GM12878 (cell line): ENCODE measurements around the gene GON7. TPM values are rescaled to one million over a fixed set of nuclear protein-coding genes. Genes with fewer than 3 reads are reported as not detected.
A peak's percentile ranks its signal among the peaks of the same experiment; 100 is the strongest.
"Not testable (repeated sequence)": the region's sequence is repeated elsewhere in the genome, so short reads cannot be mapped to it uniquely, and the experiment has no call there.

Source experiments
- ATAC-seq: fragments of 200-7000 bp; cut with Tn5 transposase; 3 replicates; pipeline ENCODE4 v1.9.1; 2020; ENCODE audit warnings: mild to moderate bottlenecking, moderate library complexity
- BruUV-seq: library from RNA; stranded (reverse); fragments of 400-500 nt; replicated peaks from 2 replicates; lab custom pipeline; 2021; lab: Mats Ljungman, UMichigan
- CTCF ChIA-PET: fragments of 300-600 bp; sonication (Branson Sonifier 250); formaldehyde crosslinking; extraction: SDS; loops from one replicate; lab custom pipeline; 2021; ENCODE audit warnings: inconsistent platforms; lab: Yijun Ruan, JAX
- POLR2A ChIA-PET: fragments of 350-600 bp; formaldehyde crosslinking; extraction: SDS; loops from one replicate; lab custom pipeline; 2021; ENCODE audit warnings: inconsistent platforms; lab: Charles Lee
- RAD21 ChIA-PET: fragments of 300-600 bp; sonication (Branson Sonifier 250); formaldehyde crosslinking; loops from one replicate; lab custom pipeline; 2023; ENCODE audit warnings: antibody characterized with exemption; ENCODE audit not compliant: unreplicated experiment; lab: Charles Lee
- SMC1A ChIA-PET: fragments of 300-600 bp; sonication (Branson Sonifier 250); formaldehyde crosslinking; loops from one replicate; lab custom pipeline; 2023; ENCODE audit not compliant: unreplicated experiment, uncharacterized antibody; lab: Charles Lee
- DNase-seq: peaks from one replicate; pipeline ENCODE4 v3.0.0-alpha.2; 2011; ENCODE audit warnings: low read depth, low spot score
- FAIRE-seq: peaks from 3 replicates; lab custom pipeline; 2011; peaks lifted over from hg19 to GRCh38; lab: Jason Lieb, UNC
- H2AFZ ChIP-seq: 2 replicates; pipeline ENCODE4 v1.6.0; 2011; ENCODE audit warnings: low read depth, low read length, control low read depth; ENCODE audit not compliant: control insufficient read depth
- H3K27ac ChIP-seq: 2 replicates; pipeline ENCODE4 v1.5.1; 2011; ENCODE audit warnings: control low read depth; ENCODE audit not compliant: control insufficient read depth, insufficient read depth
- H3K27me3 ChIP-seq, 2 experiments: replicated peaks in 1 of 2; 2 replicates each; pipeline versions ENCODE4 v1.6.0 to v1.6.1; 2011; ENCODE audit warnings: low read length in 1 of 2; ENCODE audit not compliant: control insufficient read depth in 2 of 2, insufficient read depth in 2 of 2
- H3K36me3 ChIP-seq, 2 experiments: 2 replicates each; pipeline ENCODE4 v1.5.1; 2011; ENCODE audit warnings: low read length in 1 of 2; ENCODE audit not compliant: control insufficient read depth in 2 of 2, insufficient read depth in 2 of 2
- H3K4me1 ChIP-seq: 2 replicates; pipeline ENCODE4 v1.6.1; 2011; ENCODE audit warnings: mild to moderate bottlenecking, low read length, moderate library complexity, mixed read lengths; ENCODE audit not compliant: control insufficient read depth, insufficient read depth
- H3K4me2 ChIP-seq: 2 replicates; pipeline ENCODE4 v1.6.0; 2011; ENCODE audit warnings: control low read depth; ENCODE audit not compliant: control insufficient read depth, insufficient read depth
- H3K4me3 ChIP-seq: fragments of 200-600 bp; sonication (generic); 2 replicates; pipeline ENCODE4 v1.5.1; 2016
- H3K79me2 ChIP-seq: 2 replicates; pipeline ENCODE4 v1.6.0; 2011; ENCODE audit warnings: low read length; ENCODE audit not compliant: control insufficient read depth, insufficient read depth
- H3K9ac ChIP-seq: 2 replicates; pipeline ENCODE4 v1.8.0; 2011; ENCODE audit warnings: low read length, control low read depth, mixed read lengths; ENCODE audit not compliant: control insufficient read depth, insufficient read depth
- H3K9me3 ChIP-seq: replicated peaks from 3 replicates; pipeline ENCODE4 v1.5.1; 2011; ENCODE audit warnings: mild to moderate bottlenecking, low read length; ENCODE audit not compliant: control insufficient read depth, insufficient read depth
- H4K20me1 ChIP-seq: 2 replicates; pipeline ENCODE4 v1.6.0; 2011; ENCODE audit not compliant: control insufficient read depth, insufficient read depth
- ATF7 ChIP-seq: fragments of 450-650 bp; IDR thresholded peaks from 2 replicates; pipeline ENCODE4 v1.6.1; 2016; ENCODE audit warnings: low read depth, mild to moderate bottlenecking
- BACH1 ChIP-seq: fragments of 450-650 bp; IDR thresholded peaks from 2 replicates; pipeline ENCODE4 v1.6.1; 2017; ENCODE audit warnings: mild to moderate bottlenecking, borderline replicate concordance
- BCL11A ChIP-seq: IDR thresholded peaks from 2 replicates; pipeline ENCODE4 v1.6.1; 2011; ENCODE audit warnings: low read depth, low read length
- BHLHE40 ChIP-seq, 2 experiments: fragments of 450-650 bp in 1 of 2; IDR thresholded peaks; 2 replicates each; pipeline ENCODE4 v1.6.1; 2011 to 2017; ENCODE audit warnings: low read depth in 2 of 2, borderline replicate concordance in 1 of 2, improper control_type of control experiment in 1 of 2, low read length in 1 of 2, mild to moderate bottlenecking in 1 of 2
- DPF2 ChIP-seq: fragments of 450-650 bp; IDR thresholded peaks from 2 replicates; pipeline ENCODE4 v1.6.1; 2017; ENCODE audit warnings: mild to moderate bottlenecking
- EP300 ChIP-seq, 2 experiments: fragments of 150-350 bp in 1 of 2; IDR thresholded peaks; 2 replicates each; pipeline ENCODE4 v1.6.1; 2011 to 2012; ENCODE audit warnings: low read depth in 2 of 2, low read length in 2 of 2, borderline replicate concordance in 1 of 2, improper control_type of control experiment in 1 of 2, inconsistent platforms in 1 of 2; ENCODE audit not compliant: control insufficient read depth in 1 of 2
- GATAD2B ChIP-seq: fragments of 450-650 bp; conservative IDR thresholded peaks from 2 replicates; pipeline ENCODE4 v1.6.1; 2017; ENCODE audit warnings: low read depth, mild to moderate bottlenecking, moderate library complexity
- HDGF ChIP-seq: fragments of 450-650 bp; IDR thresholded peaks from 2 replicates; pipeline ENCODE4 v1.6.1; 2016; ENCODE audit warnings: antibody characterized with exemption
- IKZF2 ChIP-seq, 2 experiments: fragments of 450-650 bp; IDR thresholded peaks; 2 replicates each; pipeline ENCODE4 v1.6.1; 2017; ENCODE audit warnings: mild to moderate bottlenecking in 2 of 2, moderate library complexity in 2 of 2
- KLF5 ChIP-seq: fragments of 450-650 bp; IDR thresholded peaks from 2 replicates; pipeline ENCODE4 v1.6.1; 2014; ENCODE audit warnings: mild to moderate bottlenecking; ENCODE audit not compliant: partially characterized antibody
- MEF2B ChIP-seq: fragments of 450-650 bp; IDR thresholded peaks from 2 replicates; pipeline ENCODE4 v1.6.1; 2018; ENCODE audit warnings: mild to moderate bottlenecking, moderate library complexity; ENCODE audit not compliant: partially characterized antibody, poor library complexity, severe bottlenecking
- NBN ChIP-seq: fragments of 450-650 bp; IDR thresholded peaks from 2 replicates; pipeline ENCODE4 v1.6.1; 2016
- SKIL ChIP-seq: fragments of 450-650 bp; IDR thresholded peaks from 2 replicates; pipeline ENCODE4 v1.6.1; 2017; ENCODE audit warnings: mild to moderate bottlenecking, low read depth, inconsistent platforms; ENCODE audit not compliant: poor library complexity, severe bottlenecking
- SMARCA5 ChIP-seq: fragments of 450-650 bp; IDR thresholded peaks from 2 replicates; pipeline ENCODE4 v1.6.1; 2017; ENCODE audit warnings: mild to moderate bottlenecking
- ZNF217 ChIP-seq: fragments of 450-650 bp; IDR thresholded peaks from 2 replicates; pipeline ENCODE4 v1.6.1; 2017; ENCODE audit warnings: antibody characterized with exemption, mild to moderate bottlenecking
- WGBS: methylation state at CpG from one replicate; pipeline ENCODE4 v1.1.6; 2016; ENCODE audit warnings: low lambda C conversion rate; ENCODE audit not compliant: insufficient replicate concordance, insufficient coverage; ENCODE audit errors: missing lambda C conversion rate; 5-methylcytosine and 5-hydroxymethylcytosine counted together
- in situ Hi-C: fragments of 300-500 bp; cut with MboI; formaldehyde crosslinking; loops from 9 replicates; pipeline ENCODE4 v1.14.3; 2018; ENCODE audit warnings: mixed read lengths
- intact Hi-C: fragments of 100-400 bp; cut with micrococcal nuclease; formaldehyde crosslinking; loops from one replicate; pipeline ENCODE4 v1.14.2; 2022; ENCODE audit not compliant: unreplicated experiment
- polyA plus RNA-seq, 11 experiments: library from polyadenylated mRNA; depleted of rRNA in 4 of 11; unstranded in 6 of 11; stranded (reverse) in 5 of 11; fragments of >200 nt; fragmentation: Nextera tagmentation in 4 of 11; fragmentation: Illumina TruSeq in 1 of 11; extraction: Ambion mirVana in 4 of 11; extraction: Trizol in 1 of 11; gene quantifications; 1 replicate in 1 of 11; 2 replicates in 10 of 11; pipeline versions ENCODE4 v1.2.1 to v1.2.3, GENCODE V29; 2011 to 2016; ENCODE audit warnings: inconsistent platforms in 2 of 11, missing spikeins in 2 of 11, low read depth in 1 of 11
- total RNA-seq, 4 experiments: library from RNA; depleted of rRNA in 3 of 4; stranded (reverse); fragments of >200 nt in 3 of 4; fragmentation: Illumina TruSeq in 1 of 4; extraction: Trizol in 1 of 4; gene quantifications; 2 replicates each; pipeline versions ENCODE4 v1.2.1 to v1.2.3, GENCODE V29; 2013 to 2021
- TF ChIP-seq, protein P1 (sequence below): fragments of 450-650 bp; IDR thresholded peaks from 2 replicates; pipeline ENCODE4 v1.6.1; 2017; ENCODE audit warnings: mild to moderate bottlenecking, moderate library complexity

Gene GON7
- total and polyA plus RNA-seq, 10 of the 15 experiments (the other 5 are each of a cell fraction or from before 2014, with no cell fraction given) = 21.6 to 59.0 (median 33.0) TPM

GRCh38 chr14:93165271-93166265 is 41.3 kb downstream of the GON7 start:
- ChIA-PET CTCF (interaction anchor here (0.6 to 5.4 kb wide), 8 partner anchors 11 to 52 kb away, joined by 3 to 47 read pairs (median 8); no protein-coding TSS in a partner anchor), SMC1A (interaction anchor here (0.8 to 7.8 kb wide), 5 partner anchors 11 to 132 kb away, joined by 3 to 69 read pairs (median 12); partner anchors contain the start of genes LYSET and MOAP1), RAD21 (interaction anchor here (1.1 to 3.3 kb wide), 3 partner anchors 13 to 51 kb away, joined by 3 to 34 read pairs (median 5); partner anchors contain the start of gene ITPK1), POLR2A (interaction anchor here (0.9 to 2.0 kb wide), 2 partner anchors 11 to 15 kb away, joined by 3 to 12 read pairs; no protein-coding TSS in a partner anchor)
- H3K27ac ChIP-seq = peak overlapping the region; percentile 58
- intact Hi-C loops = loop anchor here (5.0 to 10.0 kb wide), 2 partner anchors 42 to 451 kb away; partner anchors contain the start of genes GON7 and UBR7
- 69% methylated on average over 26 of the region's 26 CpGs for WGBS
- H3K9ac ChIP-seq, H3K4me3 ChIP-seq, H3K4me2 ChIP-seq, H3K9me3 ChIP-seq, H4K20me1 ChIP-seq, FAIRE-seq, H2AFZ ChIP-seq, H3K4me1 ChIP-seq, in situ Hi-C loops, H3K79me2 ChIP-seq, H3K36me3 ChIP-seq, H3K27me3 ChIP-seq: not testable (repeated sequence)
- DNase-seq (peak; percentile 26), ATAC-seq (peak; percentile 72)
- TSS peak; percentile 96 for BruUV-seq
- TF ChIP-seq DPF2 (peak; percentile 77), KLF5 (peak; percentile 70), BACH1 (peak; percentile 42; the same call in 1 of the 2 replicates), SMARCA5 (peak; percentile 62; the same call in 1 of the 2 replicates), GATAD2B (peak; percentile 77; the same call in 1 of the 2 replicates), NBN (peak; percentile 63; the same call in 1 of the 2 replicates), BCL11A (peak; percentile 17; the same call in 1 of the 2 replicates), IKZF2 (IDR thresholded peaks at IDR 0.05) (peak; percentile 59 to 66; a peak in 3 of 4 replicates), ZNF217 (peak; percentile 17; the same call in 1 of the 2 replicates), SKIL (peak; percentile 63), BHLHE40 (IDR thresholded peaks at IDR 0.05; ENCODE audit: borderline replicate concordance in 1 of 2, low read depth in 2 of 2, low read length in 1 of 2) (peak in 1 of 2 experiments; percentile 59; a peak in 1 of 4 replicates), ATF7 (peak; percentile 71), MEF2B (peak; percentile 58), HDGF (peak; percentile 60; the same call in 1 of the 2 replicates), EP300 (IDR thresholded peaks at IDR 0.05; ENCODE audit: borderline replicate concordance in 1 of 2, control insufficient read depth in 1 of 2, low read depth in 2 of 2, low read length in 2 of 2) (peak in 1 of 2 experiments; percentile 28; a peak in 1 of 4 replicates)
- TF ChIP-seq, protein P1, sequence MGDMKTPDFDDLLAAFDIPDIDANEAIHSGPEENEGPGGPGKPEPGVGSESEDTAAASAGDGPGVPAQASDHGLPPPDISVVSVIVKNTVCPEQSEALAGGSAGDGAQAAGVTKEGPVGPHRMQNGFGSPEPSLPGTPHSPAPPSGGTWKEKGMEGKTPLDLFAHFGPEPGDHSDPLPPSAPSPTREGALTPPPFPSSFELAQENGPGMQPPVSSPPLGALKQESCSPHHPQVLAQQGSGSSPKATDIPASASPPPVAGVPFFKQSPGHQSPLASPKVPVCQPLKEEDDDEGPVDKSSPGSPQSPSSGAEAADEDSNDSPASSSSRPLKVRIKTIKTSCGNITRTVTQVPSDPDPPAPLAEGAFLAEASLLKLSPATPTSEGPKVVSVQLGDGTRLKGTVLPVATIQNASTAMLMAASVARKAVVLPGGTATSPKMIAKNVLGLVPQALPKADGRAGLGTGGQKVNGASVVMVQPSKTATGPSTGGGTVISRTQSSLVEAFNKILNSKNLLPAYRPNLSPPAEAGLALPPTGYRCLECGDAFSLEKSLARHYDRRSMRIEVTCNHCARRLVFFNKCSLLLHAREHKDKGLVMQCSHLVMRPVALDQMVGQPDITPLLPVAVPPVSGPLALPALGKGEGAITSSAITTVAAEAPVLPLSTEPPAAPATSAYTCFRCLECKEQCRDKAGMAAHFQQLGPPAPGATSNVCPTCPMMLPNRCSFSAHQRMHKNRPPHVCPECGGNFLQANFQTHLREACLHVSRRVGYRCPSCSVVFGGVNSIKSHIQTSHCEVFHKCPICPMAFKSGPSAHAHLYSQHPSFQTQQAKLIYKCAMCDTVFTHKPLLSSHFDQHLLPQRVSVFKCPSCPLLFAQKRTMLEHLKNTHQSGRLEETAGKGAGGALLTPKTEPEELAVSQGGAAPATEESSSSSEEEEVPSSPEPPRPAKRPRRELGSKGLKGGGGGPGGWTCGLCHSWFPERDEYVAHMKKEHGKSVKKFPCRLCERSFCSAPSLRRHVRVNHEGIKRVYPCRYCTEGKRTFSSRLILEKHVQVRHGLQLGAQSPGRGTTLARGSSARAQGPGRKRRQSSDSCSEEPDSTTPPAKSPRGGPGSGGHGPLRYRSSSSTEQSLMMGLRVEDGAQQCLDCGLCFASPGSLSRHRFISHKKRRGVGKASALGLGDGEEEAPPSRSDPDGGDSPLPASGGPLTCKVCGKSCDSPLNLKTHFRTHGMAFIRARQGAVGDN = peak; percentile 0; the same call in 1 of the 2 replicates
